IPS DF 6.9 (cell line): Measurements from ENCODE around the gene ADARB2.

Experiments used
- DNase-seq: peaks from one replicate; pipeline ENCODE4 v3.0.0-alpha.2; 2013; ENCODE audit warnings: low read depth, low spot score
- H3K27ac ChIP-seq: one replicate; pipeline ENCODE4 v1.5.1; 2013; ENCODE audit warnings: low read length, control low read depth
- H3K27me3 ChIP-seq: 2 replicates; pipeline ENCODE4 v1.6.1; 2013; ENCODE audit warnings: mild to moderate bottlenecking, low read length; ENCODE audit not compliant: control insufficient read depth, insufficient read depth
- H3K36me3 ChIP-seq: 2 replicates; pipeline ENCODE4 v1.6.1; 2013; ENCODE audit warnings: low read length; ENCODE audit not compliant: control insufficient read depth, insufficient read depth
- H3K4me1 ChIP-seq: 2 replicates; pipeline ENCODE4 v1.6.1; 2013; ENCODE audit warnings: low read length; ENCODE audit not compliant: control insufficient read depth, insufficient read depth
- H3K4me3 ChIP-seq: 2 replicates; pipeline ENCODE4 v1.5.1; 2013; ENCODE audit warnings: mild to moderate bottlenecking, low read length
- H3K9me3 ChIP-seq: 2 replicates; pipeline ENCODE4 v1.6.1; 2013; ENCODE audit warnings: low read length, inconsistent platforms; ENCODE audit not compliant: control insufficient read depth, insufficient read depth
- WGBS: extraction: QIAGEN DNeasy Blood & Tissue Kit; methylation state at CpG from one replicate; pipeline ENCODE4 v1.1.7; 2013; ENCODE audit warnings: mixed read lengths, missing lambda C conversion rate; ENCODE audit not compliant: insufficient read length, insufficient coverage; 5-methylcytosine and 5-hydroxymethylcytosine counted together

Gene ADARB2

DNA sequence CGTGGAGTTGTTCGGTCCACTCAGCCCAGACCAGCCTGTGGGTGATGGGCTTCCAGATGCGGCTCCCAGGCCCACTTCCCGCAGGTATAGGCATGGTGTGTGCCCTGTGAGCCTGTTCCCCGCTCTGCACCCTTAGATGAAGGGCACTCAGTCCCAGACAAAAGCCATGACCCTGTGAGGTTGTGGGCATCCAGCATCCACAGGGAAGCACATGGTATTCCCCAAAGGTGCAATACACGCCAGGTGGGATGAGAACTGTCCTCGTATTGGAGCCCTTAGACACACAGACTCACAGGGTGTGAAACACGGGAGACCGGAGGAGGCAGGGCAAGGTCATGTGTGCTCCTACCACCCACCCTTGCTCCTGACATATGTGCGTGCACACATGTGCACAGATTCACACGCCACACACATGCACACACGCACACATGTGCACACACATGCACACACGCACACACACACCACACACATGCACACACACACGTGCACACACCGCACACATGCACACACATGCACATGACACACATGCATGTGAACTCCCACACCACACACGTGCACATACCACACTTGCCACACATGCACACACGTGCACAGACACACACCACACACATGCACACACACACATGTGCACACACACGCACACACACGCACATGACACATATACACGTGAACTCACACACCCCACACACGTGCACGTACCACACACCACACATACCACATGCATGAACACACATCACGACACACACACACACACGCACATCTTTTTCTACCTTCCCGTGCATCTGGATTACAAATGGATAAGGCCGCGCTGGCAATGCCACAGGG lies 361.8 kb downstream of the ADARB2 start:
- no peaks in the 10 kb centered on the region for H3K27me3 ChIP-seq
- no peak overlapping the region for H3K27ac ChIP-seq
- 100% methylated on average over 3 of the region's 27 CpGs for WGBS
- H3K4me3 ChIP-seq = no peak overlapping the region
- 0 out of 2 replicates have a peak, but pooled peaks cover 2% of the 10 kb centered on the region for H3K4me1 ChIP-seq
- H3K36me3 ChIP-seq = no peaks in the 10 kb centered on the region
- no peaks in the 10 kb centered on the region for H3K9me3 ChIP-seq
- DNase-seq = no peak

DNA sequence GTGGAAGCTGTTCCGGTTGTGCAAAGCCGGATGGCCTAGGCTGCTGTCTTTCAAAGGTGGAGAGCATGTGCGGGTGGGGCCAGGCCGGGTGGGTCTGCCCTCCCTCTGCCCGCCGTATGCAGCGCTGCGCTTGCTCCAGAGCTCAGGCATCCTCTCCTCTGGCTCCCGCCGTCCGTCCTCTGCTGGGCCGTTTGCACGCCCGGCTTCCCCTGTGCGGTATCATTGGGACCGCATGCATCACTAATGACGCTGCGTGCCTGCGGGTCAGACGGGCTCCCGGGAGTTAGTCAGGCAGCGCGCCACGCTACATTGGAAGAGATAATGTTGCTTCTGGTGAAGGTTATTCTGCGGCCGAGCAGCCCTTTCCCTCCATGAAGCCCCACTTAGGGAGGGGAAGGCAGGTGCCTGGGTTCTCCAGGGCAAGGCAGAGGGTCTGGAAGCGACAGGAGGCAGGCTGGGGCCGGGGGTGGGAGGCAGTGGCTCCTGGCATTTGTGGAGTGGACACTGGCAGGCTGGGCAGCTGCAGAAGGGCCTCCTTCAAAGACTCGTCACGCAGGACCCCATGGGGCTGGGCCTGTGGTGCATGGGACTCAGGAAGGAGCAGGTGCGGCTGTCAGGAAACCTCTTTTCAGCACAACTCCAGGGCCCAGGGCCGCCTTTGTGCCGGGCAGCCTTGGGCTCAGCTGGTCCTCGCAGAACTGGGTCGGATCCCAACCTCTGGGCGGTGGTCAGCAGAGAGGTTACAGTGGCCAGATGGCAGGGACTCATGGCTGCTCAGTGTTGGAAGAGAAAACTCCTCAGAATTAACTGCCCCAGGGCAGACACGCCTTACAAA lies 362.6 kb downstream of the ADARB2 start:
- no peak for DNase-seq

DNA sequence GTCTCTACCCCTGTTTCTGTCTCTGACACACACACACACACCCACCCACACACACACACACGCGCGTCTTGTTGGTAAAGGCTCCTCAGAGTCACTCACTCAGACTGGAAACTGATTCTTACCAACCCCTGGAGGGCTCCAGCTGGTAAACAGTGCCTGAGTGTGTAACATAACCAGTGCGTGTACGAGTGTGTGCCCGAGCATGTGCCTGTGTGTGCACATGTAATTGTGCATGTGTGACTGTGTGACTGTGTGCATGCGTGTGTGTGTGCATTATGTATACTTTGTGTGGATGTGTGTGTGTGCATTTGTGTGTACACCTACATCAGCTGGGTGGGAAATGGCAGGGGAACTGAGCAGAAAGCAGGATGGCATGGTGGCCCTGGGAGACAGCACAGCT lies 364.0 kb downstream of the ADARB2 start:
- Histone ChIP-seq H3K4me1 (peaks cover 4% of the 10 kb centered on the region; the same call in 1 of the 2 replicates), H3K36me3 (no peaks in the 10 kb centered on the region), H3K4me3 (no peak overlapping the region), H3K27me3 (no peaks in the 10 kb centered on the region), H3K9me3 (no peaks in the 10 kb centered on the region), H3K27ac (no peak overlapping the region)
- DNase-seq = no peak
- WGBS = no CpG with 5 or more reads among the region's 7 CpGs

More for the DNA sequence above, 362.6 kb downstream of the ADARB2 start:
- Histone ChIP-seq H3K36me3 (no peaks in the 10 kb centered on the region), H3K4me3 (no peak overlapping the region), H3K27me3 (no peaks in the 10 kb centered on the region), H3K27ac (no peak overlapping the region), H3K9me3 (no peaks in the 10 kb centered on the region), H3K4me1 (no peaks in the 10 kb centered on the region)
- no CpG with 5 or more reads among the region's 37 CpGs for WGBS

DNA sequence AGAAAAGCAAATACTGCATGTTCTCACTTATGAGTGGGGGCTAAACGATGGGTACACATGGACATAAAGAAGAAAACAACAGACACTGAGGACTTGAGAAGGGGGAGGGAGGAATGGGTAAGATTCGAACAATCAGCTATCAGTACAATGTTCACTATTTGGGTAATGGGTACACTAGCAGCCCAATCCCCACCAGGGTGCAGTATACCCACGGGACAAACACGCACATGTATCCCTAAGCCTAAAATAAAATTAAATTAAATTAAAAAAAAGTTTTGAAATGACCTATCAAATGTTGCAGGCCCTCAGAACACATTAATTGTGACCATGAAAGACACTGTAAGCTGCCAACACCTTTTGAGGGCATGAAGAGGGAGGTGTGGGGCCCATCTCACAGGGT lies 365.1 kb downstream of the ADARB2 start:
- no peak overlapping the region for H3K27ac ChIP-seq
- DNase-seq = no peak
- no peak overlapping the region for H3K4me3 ChIP-seq
- no peaks in the 10 kb centered on the region for H3K36me3 ChIP-seq
- WGBS = no CpG with 5 or more reads among the region's 4 CpGs
- no peaks in the 10 kb centered on the region for H3K9me3 ChIP-seq
- H3K4me1 ChIP-seq = peaks cover 4% of the 10 kb centered on the region; the same call in 1 of the 2 replicates
- H3K27me3 ChIP-seq = no peaks in the 10 kb centered on the region

DNA sequence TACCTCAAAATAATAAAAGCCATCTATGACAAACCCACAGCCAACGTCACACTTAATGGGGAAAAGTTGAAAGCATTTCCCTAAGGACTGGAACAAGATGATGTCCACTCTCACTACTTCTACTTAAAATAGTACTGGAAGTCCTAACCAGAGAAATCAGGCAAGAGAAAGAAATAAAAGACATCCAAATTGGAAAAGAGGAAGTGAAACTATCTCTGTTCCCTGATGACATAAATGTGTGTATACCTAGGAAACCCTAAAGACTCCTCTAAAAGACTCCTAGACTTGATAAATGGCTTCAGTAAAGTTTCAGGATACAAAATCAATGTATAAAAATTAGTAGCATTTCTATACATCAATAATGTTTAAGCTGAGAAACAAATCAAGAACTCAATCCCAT lies 367.0 kb downstream of the ADARB2 start:
- no peak overlapping the region for H3K4me3 ChIP-seq
- H3K9me3 ChIP-seq = no peaks in the 10 kb centered on the region
- H3K27ac ChIP-seq = no peak overlapping the region
- H3K4me1 ChIP-seq = peaks cover 4% of the 10 kb centered on the region; the same call in 1 of the 2 replicates
- DNase-seq = no peak
- no peaks in the 10 kb centered on the region for H3K27me3 ChIP-seq
- no peaks in the 10 kb centered on the region for H3K36me3 ChIP-seq
- WGBS = no CpG with 5 or more reads among the region's 1 CpG

DNA sequence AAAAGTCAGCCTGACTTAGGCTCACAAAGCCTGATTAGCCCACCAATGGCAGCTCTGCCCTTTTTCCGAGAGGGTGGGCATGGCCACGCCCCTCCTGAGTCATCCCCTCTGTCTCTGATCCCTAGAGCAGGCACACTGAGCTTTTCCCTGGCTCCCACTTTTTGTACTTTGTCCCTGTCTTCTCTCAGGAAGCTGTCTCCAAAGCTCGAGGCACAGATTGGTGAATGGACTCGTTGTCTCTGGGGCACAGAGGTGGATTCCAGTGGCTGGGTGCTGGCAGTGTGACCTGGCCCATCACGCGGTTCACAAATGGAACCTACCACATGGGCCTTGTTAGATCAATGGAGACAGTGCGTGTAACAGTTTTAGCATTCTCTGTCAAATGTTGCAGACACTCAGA lies 367.7 kb downstream of the ADARB2 start:
- Histone ChIP-seq H3K27me3 (no peaks in the 10 kb centered on the region), H3K36me3 (no peaks in the 10 kb centered on the region), H3K4me1 (peaks cover 4% of the 10 kb centered on the region; the same call in 1 of the 2 replicates), H3K9me3 (no peaks in the 10 kb centered on the region), H3K4me3 (no peak overlapping the region), H3K27ac (no peak overlapping the region)
- WGBS = no CpG with 5 or more reads among the region's 7 CpGs
- DNase-seq = no peak

DNA sequence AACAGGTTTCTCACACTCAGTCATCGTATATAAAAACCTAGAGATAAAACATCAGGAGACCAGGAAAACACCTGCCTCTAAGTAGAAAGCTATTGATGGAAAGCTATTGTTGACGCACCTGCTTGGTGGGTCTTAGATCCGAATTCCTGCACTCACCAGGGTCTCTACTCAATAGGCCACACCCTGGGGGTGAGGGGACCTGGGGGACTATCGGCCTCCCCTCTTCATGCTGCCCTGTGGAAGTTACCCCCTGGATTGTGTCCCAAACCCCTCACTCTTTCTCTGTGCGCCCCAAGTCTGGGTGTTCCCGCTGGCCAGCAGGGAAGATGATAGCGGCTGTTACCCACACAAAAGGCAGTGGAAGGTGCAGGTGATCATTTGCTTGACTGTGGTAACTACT lies 368.1 kb downstream of the ADARB2 start:
- Histone ChIP-seq H3K9me3 (no peaks in the 10 kb centered on the region), H3K4me1 (peaks cover 4% of the 10 kb centered on the region; the same call in 1 of the 2 replicates), H3K4me3 (no peak overlapping the region), H3K36me3 (no peaks in the 10 kb centered on the region), H3K27me3 (no peaks in the 10 kb centered on the region), H3K27ac (no peak overlapping the region)
- no CpG with 5 or more reads among the region's 7 CpGs for WGBS
- no peak for DNase-seq

DNA sequence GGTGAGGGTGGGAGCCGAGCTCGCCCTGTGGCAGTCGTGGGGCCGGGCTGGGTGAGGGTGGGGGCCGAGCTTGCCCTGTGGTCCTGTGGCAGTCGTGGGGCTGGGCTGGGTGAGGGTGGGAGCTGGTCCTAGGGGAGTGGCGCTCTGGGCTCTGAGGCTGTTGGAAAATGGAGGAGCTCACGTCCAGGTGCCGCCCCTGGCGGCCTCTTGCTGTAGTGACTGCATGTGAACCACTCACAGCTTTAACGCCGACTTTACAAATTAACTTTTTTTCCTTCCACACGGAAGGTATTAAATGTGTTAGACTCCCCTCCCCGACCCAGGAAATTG lies 368.5 kb downstream of the ADARB2 start:
- Histone ChIP-seq H3K4me1 (peaks cover 4% of the 10 kb centered on the region; the same call in 1 of the 2 replicates), H3K27me3 (no peaks in the 10 kb centered on the region), H3K9me3 (no peaks in the 10 kb centered on the region), H3K27ac (no peak overlapping the region), H3K36me3 (no peaks in the 10 kb centered on the region), H3K4me3 (no peak overlapping the region)
- WGBS = no CpG with 5 or more reads among the region's 14 CpGs
- DNase-seq = peak; percentile 66

DNA sequence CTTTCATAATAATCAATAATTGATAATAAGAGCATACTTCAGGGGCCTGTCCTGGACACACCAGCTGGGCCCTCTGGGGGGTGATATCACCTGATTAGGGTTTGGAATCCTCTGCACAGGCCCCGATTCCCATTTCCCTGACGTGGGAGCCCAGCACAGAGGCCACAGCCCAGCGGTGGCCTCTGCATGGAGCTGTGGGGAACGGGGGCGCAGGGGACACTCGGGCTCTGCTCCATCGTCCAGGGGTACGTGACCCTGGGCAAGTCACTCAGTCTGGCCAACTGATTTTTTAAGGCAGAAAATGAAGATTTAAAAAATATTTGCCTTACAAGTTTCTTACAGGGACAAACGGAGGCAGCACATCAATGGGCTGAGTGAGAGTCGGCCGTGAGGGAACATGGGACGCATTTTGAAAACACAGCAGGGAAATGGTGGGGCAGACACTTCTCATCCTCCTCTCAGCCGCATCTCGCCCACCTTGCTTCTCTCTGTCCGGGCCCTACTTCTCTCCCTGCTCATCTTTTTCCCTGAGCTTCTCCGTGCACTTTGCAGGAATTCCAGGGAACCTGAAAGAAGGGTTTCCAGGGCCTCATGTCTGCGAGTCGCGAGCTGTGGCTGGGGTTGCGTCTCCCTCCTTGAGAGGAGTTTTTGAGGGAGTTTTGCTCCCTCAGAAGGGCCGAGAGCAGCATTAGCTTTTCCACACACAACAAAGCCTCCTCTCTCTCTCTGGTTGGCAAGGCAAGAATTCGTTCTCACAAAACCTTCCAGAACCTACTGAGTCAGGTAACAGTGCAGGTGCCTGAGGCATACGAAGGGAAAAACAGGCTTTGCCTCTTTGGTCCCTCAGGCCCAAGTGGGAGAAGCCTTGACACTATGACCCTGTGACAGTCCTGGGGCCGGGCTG lies 369.1 kb downstream of the ADARB2 start:
- WGBS = no CpG with 5 or more reads among the region's 24 CpGs
- H3K36me3 ChIP-seq = no peaks in the 10 kb centered on the region

More for the DNA sequence above, 369.1 kb downstream of the ADARB2 start:
- Histone ChIP-seq H3K9me3 (no peaks in the 10 kb centered on the region), H3K27ac (no peak overlapping the region), H3K4me3 (no peak overlapping the region), H3K4me1 (peaks cover 4% of the 10 kb centered on the region; the same call in 1 of the 2 replicates), H3K27me3 (no peaks in the 10 kb centered on the region)
- no peak for DNase-seq
